HuH-7 (cell line): ENCODE measurements around the gene CADPS.

Experiments used
- DNase-seq: peaks from one replicate; pipeline ENCODE4 v3.0.0; 2011; ENCODE audit warnings: low spot score

Gene CADPS

DNA sequence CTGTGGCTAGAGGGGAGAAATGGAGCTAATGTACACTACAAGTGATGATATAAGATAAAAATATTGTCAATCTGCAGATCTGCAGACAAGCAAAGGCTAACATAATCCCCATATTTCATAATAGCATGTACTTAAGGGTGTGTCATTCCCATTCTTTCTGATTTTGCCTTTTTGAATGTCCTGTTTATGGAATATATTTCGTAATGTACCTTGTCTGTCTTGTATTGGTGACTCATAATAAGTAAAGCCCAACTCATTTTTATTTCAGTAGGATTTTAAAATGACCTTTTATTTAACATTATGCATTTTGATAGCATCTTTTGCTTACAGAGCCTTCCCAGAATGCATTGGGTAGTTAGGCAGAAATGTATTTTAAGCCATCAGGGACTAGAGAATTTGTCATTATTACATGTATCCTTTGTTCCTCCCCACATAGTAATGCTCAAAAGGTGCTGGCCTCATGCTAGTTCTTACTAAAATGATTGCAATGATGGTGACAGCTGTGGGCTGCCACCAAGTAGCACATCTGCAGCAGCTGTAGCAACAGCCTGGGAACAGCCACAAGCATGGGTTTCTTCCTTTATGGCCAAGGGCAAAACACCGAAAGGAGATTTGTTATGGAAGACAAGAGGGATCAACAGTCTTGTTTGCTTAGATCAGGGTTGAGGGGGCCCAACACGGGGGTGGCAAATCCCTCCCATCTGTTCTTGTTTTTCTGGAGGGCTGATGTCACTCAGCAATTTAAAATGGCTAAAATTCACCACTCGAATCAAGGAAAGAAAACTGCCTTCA, 188.5 kb downstream of the CADPS start:
- no peak for DNase-seq

DNA sequence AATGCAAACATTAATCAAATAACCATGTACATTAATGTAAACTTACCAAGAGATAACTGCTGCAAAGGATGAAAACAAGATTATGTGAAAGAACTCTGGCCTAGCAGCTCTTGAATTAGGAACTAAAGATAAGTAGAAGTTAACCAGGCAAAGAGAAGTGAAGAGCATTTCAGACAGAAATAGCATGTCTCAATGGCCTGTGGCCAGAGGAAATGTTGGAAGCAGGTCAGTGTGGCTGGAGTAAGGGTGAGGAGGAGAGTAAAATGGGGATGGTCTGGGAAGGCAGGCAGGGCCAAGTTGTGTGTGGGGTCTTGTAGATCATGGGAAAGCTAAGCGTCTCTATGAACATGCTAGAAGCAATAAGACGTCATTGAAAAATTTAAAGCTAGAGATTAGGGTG, 192.4 kb downstream of the CADPS start:
- DNase-seq = no peak

DNA sequence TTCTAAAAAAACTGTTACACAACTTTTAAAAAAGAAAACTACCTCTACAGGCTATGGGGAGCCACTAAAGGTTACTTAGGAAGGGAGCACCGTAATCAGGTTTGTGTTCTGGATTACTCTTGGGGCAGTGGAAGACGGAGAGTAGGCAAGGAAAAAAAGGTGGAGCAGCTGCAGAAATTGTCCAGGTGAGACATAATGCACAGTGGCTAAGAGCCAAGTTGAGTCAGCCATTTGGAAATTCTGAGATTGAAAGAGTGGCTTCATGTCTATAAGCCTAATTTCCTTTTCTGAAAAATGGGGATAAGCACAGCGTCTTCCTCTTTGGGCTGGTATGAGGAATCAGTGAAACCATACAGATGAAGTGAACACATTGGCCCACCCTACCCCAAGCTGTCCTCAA, 195.2 kb downstream of the CADPS start:
- DNase-seq = no peak

DNA sequence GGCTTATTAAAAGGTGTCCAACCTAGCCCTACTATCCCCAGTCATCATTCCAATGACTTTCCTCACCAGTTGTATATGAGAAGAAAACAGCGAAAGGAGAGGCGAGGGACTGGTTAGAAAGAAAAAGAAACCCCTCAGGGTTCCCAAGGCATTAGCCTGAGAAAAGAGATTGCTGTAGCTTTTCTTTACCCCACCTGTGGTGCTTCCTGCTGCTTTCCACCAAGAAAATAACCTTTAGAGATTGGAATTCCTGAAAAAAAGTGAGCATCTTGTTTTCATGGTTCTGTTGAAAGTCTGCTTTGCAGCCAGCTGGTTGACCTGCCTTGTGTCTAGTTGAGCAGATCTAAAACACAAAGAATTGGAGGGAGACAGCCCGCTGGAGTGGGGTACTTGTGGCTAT, 196.4 kb downstream of the CADPS start:
- DNase-seq = no peak

DNA sequence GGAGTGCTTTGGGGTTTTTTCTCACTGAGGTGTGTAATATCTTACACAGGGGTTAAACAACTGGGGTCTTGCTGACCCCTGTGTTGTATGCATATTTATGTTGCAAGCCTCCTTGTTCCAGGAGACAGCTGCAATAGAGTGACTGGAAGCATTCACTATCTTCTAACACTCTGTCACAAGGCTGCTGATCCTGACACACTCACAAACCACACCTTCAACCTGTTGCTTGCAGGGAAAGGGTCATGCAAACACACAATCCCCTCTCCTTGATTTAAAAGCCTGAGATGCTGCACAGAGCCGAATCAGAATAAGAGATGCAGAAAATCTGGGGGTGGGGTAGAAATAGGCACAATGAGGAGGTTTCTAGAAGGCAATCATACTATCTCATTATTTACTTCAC, 197.3 kb downstream of the CADPS start:
- DNase-seq = no peak

DNA sequence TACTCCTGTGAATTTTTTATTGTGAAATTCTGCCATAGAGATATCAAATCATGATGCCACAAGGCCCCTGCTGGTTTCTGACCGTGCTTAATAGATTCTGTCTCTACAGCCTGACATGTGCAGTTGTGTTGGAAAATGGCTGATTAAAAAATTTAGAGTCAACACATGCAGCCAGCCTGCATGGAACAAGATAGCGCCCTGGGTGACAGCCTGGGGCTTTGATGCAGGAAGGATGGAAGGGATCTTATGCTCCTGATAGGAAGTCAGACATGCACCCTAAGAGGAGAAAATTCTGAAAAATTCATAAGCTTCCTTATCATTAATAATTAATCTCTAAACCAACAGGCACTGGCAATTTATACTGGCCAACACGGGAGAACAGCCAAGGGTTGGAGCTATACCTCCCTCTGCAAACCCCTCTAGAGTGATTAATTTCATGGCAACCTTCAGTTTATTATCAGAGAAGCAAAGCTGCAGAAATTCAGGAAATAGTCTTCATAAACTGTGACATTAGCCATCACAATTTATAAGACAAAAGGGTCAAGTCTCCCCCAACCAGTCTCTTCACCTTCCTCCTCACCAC, 198.4 kb downstream of the CADPS start:
- DNase-seq = no peak

DNA sequence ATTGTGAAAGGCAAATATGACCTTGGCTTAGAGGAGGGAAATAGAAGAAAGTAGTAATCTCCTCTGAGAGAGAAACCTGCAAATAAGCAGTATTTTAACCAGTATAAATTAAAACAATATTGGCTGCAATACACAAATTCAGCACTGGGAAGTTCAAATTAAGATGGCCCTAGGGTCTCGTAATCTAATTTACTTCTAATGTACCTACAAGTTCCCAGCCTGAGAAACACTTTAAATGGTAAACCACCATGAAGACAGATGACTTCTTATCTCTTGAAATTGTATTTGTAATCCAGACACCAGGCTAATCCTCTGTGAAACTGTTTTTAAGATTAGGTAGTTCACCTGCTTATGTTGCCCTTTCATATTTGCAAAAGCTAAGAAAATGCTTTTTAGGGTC, 199.7 kb downstream of the CADPS start:
- no peak for DNase-seq

DNA sequence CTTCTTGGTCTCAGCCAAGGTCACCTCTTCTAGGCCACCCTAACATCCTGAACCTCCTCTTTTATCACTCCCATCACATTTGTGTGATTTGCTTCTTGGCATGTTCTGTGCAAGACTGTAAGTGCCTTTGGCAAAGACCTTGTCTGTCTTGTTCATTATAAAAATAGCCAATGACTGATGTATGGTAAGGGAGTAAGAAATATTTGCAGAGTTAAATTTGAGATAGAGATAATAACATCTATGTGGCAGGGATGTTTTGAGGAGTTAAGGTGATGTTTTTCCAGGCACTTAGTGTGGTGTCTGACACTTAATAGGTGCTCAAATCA, 202.3 kb downstream of the CADPS start:
- no peak for DNase-seq

DNA sequence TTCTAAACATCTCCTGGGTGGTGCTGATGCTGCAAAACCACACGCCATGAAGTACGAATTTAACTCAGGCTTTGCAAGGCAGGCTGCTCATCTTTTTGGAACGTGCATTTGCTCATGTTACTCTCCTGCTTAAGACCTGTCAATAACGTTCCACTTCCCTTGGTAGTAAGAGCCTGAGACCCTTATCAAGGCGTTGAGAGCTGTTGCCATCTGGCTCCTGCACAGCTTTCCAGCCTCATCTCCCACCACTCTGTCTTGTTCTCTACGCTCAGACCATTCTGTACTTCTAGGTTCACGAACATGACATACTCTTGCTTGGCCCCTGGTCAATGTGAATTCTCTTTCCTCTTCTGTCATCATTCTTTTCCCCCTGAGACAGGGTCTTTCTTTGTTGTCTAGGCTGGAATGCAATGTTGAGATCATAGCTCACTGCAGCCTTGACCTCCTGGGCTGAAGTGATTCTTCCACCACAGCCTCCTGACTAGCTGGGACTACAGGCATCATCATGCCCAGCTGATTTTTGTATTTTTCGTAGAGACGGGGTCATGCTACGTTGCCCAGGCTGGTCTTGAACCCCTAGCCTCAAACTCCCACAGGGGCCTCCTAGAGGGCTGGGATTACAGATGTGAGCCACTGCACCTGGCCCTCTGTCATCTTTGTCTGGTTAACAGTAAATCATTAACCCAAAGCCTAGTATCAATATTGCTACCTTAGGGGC, 202.8 kb downstream of the CADPS start:
- no peak for DNase-seq

DNA sequence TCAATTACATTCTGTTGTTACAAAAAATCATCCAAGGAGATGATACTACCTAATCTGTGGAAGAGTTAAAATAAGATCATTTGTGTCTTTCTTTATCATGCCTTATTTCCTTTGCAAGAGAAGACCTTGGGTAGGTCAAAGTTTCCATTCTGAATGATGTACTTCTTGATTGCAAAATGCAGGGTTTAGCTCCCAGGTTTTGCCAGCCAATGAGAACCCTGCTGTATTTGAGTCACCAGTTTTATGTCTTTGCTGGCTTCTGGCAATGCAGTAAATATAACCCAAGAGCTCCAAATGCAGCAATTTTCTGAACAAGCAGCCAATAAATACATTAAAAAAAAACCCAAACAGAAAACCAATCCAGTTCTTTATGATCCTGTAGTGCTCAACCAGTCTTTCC, 204.9 kb downstream of the CADPS start:
- DNase-seq = no peak

DNA sequence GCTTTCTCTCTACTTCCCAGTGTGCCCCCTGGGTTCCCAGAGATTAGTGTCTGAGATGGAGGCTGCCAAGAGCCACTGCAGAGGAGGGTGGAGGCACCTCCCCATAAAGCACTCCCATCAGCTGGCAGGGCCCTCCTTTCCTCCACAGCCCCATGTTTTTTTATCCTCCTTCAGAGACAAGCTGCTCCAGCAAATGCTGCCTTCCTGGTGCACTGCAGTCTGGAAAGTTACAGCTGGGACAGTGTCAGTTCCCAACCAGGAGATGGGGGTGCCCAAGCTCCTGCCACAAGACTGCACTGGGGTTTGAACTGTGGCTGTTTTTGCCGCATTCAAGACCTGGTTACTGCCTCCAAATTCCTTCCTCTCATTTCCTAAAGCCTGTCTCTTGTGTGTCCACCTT, 206.1 kb downstream of the CADPS start:
- no peak for DNase-seq

DNA sequence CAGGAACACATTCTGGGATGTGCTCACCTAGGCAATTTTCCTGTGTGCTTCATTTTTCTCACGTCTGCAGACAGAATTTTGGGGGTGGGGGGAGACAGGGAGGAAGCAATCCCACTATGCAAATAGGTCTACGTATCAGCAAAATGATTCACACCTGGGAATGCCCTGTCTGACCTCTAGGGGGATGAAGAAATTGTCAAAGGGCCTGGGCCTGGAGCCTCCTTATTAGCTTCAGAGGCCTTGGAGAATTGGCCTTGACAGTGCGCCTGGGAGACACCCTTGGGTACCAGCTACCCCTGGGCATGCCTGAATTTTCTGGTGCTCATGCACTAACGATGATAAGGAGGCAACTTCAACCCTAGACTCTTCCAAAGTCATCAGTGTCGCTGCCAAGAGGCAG, 207.5 kb downstream of the CADPS start:
- DNase-seq = no peak

DNA sequence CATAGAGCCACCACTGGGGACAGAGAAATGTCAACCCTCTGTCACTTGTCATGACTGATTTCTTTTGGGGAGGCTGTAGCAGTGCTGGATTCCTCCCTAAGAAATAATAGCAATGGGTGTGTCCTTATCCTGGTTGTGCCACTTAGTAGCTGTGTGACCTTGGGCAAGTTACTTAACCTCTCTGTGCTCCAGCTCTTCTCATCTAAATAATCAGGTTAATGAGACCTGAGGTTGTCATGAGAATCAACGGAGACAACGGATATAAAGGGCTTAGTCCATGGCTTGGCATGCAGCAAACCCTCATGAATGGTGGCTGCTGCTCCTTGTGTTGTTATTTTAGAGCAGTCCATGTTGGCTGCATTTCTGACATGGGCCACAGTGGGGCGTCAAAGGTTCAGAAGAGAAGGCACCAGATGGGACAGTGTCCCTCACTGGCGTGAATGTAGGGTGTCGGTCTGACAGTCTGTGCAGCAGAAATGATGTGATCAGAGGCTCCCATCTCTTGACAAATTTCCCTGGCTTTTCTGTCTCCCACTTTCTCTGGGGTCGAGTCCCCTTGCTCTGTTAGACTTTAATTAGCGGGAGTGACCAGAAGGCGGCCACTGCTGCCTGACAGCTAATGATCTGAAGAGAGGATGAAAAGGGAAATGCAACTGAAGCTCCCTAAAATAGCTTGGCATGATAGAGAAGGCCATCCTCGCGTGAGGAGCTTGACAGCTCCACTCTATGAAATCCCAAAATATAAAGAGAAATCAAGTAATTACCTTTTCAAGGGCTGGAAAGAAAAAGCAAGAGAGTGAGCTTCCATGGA, 209.4 kb downstream of the CADPS start:
- DNase-seq = peak; percentile 24

DNA sequence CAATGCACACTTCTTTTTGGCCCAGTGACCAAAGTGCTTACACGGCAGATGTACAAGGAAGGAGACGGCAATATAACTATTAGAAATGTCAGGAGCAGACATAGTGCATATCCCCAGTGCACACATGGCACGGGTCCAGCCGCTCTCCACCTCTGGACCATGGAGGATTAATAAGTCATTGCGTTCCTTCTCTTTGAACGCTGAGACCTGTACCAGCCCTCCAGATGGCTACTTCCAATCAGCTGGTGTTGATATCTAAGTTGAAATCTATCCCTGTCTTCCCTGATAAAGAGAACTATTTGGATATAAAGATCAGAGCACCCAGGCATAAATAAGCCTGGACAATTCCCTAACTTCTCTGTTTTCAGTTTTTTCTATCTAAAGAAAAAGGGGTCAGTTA, 212.5 kb downstream of the CADPS start:
- DNase-seq = no peak

DNA sequence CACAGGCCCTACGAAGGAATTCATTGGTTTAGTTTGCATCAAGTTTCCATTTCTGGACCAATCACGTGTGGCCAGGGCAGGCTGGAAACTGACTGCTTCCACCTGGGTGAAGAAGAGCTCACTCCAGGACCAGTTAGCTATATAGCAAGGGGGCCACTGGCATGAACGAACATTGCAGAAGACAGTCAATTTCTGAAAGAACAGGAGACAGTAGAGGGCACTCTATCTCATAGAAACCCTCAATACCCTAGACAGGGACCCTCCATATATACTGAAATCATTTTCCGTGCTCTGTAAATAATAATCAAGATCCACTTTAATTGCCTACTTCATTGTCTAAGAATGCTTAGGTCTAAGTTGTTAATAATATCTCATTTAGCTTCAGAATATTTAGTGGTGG, 215.6 kb downstream of the CADPS start:
- DNase-seq = no peak

DNA sequence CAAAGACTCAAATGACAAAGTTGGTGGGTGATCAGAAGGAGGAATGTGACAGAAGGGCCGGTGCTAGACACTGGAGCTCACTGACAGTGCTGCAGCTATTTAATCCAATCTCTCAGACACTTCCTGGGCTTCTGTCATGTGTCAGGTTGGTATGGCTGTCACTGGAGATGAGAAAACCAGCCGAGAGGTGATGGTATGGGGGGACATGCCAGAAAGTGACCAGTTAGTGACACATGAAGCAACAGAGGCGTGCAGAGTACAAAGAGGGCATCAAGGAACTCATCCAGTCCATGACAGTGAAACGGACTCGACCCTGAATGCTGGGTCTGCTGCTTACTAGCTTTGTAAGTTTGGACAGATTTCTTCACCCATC, 219.5 kb downstream of the CADPS start:
- no peak for DNase-seq

DNA sequence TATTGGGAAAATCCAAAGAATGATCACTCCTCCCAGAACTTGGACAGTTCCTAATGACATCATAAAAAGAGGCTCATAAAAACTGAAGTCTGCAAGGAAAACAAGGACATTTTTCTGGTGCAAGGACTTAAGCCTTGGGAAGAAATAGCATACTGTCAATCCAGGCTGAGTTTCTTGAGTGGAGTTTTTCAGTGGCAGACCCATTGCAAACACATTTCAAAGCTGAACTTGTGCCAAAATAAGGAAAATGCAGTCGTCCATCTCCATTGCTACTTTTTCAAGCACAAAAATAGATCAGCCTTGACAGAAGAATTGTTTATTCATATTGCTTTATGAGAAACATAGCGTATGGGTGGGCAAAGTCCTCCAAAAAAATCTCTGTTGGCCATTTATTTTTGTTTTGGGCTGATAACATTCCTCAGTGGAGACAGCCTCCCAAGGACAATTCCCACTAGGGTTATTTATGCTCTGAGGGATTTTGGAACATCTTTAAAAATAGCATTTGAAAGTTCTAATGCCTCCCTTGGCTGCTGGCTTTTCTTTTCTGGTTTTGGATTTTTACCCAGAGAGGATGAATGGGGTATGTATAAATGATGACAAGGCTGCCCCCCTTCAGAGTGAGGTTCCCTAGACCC, 220.0 kb downstream of the CADPS start:
- no peak for DNase-seq

DNA sequence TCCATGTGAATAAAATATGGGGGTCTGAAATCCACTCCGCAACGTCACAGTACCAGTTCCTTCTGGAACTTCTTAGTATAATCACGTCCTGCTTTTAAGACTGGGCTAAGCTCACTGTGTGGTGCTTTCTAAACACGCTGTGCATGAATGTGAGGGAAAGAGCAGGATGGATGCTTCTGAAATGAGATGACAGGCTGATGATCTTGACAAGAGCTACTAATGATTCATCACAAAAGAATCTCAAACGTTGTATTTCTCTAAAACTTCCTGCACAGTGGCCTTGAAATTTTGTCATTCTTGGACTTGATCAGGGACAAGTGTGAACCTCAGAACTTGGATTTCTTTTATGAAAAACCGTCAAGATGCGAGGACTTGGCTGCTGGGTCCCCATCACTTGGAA, 221.4 kb downstream of the CADPS start:
- no peak for DNase-seq

DNA sequence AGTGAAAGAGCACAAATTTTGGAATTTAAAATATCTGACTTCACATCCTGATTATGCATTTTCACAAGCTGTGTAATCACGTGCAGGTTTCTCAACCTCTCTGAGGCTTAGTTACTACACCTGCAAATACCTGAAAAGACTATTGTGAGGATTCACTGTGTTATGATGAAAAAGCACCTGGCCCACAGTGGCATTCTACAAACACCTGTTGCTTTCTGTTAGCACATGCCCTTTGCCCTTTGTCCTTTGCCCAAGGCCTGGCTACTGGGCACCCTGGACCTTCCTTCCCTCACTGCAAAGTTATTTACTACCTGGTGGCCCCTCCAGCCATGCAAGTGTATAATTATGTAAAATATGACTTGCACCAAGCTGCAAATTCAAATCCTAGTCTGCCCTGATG, 227.5 kb downstream of the CADPS start:
- DNase-seq = no peak

DNA sequence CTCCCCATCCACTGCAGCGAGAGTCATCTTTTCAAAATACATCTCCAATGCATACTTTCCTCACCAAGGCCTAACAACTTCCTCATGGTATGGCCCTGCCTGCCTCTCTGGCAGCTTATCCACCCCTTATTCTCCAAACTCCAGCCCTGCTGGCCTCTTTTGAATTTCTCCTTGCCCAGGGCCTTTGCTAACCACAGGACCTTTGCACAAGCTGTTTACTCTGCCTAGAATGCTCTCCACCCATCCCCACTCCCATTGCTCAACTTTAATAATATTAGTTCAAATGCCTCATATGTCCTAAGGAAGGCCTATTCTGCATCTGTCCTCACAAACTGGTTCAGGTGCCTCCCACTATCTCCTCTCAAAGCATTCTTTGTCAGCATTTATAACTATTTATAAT, 230.7 kb downstream of the CADPS start:
- DNase-seq = no peak

DNA sequence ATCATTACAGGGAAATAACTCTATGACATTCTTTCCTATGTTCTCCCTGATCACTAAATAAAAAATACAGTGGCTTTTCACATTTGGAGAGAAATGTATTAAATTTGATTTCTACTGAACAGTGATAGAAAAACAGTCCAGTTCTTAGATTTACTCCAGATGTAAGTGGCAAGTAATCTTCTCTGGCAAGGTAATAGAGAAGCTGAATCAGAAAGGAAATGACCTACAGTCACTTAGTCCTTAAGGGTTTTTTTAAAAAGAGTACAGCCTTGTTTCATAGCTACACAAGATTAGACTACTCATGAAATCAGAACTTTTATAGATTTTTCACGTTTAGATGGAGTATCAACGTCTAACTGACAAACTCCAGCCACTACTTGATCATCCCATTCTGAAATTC, 236.9 kb downstream of the CADPS start:
- no peak for DNase-seq

DNA sequence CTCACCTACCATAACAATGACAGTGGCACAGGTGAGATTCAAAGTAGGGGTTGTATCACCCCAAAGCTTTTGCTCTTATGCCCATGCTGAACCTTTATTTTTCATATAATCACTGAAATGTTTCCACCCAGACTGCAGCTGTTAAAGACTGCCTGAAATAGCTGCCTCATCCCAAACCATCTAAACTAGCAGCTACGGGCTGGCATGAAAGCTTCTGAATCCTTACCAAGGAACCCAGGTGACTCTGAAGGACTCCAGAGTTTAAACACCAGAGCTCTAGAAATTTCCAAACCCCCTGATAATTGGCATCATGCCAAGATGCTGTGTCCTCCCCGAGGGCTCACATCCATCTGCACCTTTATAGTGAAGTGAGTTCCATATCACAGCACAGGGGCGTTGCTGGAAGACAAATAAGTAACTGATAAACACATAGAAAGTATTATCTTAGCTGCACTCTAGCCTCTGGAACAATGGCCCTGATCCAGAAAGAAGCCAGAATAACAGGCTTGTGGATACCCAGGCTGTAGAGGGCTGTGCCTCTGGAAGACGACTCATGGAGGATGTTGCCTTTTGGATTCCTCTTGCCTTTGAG, 238.9 kb downstream of the CADPS start:
- no peak for DNase-seq
